ENCODE measurements around the gene PSMG4. TPM values are rescaled to one million over a fixed set of nuclear protein-coding genes. Genes with fewer than 3 reads are reported as not detected.

The PSMG4 gene
- total and polyA plus RNA-seq, 2 of the 8 experiments (the other 6 are each of a cell fraction or from before 2014, with no cell fraction given) = 40.6 to 113 TPM

- TF ChIP-seq, protein P1, sequence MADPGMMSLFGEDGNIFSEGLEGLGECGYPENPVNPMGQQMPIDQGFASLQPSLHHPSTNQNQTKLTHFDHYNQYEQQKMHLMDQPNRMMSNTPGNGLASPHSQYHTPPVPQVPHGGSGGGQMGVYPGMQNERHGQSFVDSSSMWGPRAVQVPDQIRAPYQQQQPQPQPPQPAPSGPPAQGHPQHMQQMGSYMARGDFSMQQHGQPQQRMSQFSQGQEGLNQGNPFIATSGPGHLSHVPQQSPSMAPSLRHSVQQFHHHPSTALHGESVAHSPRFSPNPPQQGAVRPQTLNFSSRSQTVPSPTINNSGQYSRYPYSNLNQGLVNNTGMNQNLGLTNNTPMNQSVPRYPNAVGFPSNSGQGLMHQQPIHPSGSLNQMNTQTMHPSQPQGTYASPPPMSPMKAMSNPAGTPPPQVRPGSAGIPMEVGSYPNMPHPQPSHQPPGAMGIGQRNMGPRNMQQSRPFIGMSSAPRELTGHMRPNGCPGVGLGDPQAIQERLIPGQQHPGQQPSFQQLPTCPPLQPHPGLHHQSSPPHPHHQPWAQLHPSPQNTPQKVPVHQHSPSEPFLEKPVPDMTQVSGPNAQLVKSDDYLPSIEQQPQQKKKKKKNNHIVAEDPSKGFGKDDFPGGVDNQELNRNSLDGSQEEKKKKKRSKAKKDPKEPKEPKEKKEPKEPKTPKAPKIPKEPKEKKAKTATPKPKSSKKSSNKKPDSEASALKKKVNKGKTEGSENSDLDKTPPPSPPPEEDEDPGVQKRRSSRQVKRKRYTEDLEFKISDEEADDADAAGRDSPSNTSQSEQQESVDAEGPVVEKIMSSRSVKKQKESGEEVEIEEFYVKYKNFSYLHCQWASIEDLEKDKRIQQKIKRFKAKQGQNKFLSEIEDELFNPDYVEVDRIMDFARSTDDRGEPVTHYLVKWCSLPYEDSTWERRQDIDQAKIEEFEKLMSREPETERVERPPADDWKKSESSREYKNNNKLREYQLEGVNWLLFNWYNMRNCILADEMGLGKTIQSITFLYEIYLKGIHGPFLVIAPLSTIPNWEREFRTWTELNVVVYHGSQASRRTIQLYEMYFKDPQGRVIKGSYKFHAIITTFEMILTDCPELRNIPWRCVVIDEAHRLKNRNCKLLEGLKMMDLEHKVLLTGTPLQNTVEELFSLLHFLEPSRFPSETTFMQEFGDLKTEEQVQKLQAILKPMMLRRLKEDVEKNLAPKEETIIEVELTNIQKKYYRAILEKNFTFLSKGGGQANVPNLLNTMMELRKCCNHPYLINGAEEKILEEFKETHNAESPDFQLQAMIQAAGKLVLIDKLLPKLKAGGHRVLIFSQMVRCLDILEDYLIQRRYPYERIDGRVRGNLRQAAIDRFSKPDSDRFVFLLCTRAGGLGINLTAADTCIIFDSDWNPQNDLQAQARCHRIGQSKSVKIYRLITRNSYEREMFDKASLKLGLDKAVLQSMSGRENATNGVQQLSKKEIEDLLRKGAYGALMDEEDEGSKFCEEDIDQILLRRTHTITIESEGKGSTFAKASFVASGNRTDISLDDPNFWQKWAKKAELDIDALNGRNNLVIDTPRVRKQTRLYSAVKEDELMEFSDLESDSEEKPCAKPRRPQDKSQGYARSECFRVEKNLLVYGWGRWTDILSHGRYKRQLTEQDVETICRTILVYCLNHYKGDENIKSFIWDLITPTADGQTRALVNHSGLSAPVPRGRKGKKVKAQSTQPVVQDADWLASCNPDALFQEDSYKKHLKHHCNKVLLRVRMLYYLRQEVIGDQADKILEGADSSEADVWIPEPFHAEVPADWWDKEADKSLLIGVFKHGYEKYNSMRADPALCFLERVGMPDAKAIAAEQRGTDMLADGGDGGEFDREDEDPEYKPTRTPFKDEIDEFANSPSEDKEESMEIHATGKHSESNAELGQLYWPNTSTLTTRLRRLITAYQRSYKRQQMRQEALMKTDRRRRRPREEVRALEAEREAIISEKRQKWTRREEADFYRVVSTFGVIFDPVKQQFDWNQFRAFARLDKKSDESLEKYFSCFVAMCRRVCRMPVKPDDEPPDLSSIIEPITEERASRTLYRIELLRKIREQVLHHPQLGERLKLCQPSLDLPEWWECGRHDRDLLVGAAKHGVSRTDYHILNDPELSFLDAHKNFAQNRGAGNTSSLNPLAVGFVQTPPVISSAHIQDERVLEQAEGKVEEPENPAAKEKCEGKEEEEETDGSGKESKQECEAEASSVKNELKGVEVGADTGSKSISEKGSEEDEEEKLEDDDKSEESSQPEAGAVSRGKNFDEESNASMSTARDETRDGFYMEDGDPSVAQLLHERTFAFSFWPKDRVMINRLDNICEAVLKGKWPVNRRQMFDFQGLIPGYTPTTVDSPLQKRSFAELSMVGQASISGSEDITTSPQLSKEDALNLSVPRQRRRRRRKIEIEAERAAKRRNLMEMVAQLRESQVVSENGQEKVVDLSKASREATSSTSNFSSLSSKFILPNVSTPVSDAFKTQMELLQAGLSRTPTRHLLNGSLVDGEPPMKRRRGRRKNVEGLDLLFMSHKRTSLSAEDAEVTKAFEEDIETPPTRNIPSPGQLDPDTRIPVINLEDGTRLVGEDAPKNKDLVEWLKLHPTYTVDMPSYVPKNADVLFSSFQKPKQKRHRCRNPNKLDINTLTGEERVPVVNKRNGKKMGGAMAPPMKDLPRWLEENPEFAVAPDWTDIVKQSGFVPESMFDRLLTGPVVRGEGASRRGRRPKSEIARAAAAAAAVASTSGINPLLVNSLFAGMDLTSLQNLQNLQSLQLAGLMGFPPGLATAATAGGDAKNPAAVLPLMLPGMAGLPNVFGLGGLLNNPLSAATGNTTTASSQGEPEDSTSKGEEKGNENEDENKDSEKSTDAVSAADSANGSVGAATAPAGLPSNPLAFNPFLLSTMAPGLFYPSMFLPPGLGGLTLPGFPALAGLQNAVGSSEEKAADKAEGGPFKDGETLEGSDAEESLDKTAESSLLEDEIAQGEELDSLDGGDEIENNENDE (IDR thresholded peaks at IDR 0.05; ENCODE audit: insufficient replicate concordance, low read length) = no peak
- TF ChIP-seq CHD2 (IDR thresholded peaks at IDR 0.05; ENCODE audit: low read length) (no peak), CHD1 (IDR thresholded peaks at IDR 0.05; ENCODE audit: low read depth, low read length) (no peak), TCF12 (IDR thresholded peaks at IDR 0.05; ENCODE audit: low read depth, low read length) (no peak), CTBP2 (IDR thresholded peaks at IDR 0.05; ENCODE audit: borderline replicate concordance, insufficient read depth, insufficient read length, low read length) (no peak), CEBPB (IDR thresholded peaks at IDR 0.05; ENCODE audit: low read depth, low read length) (no peak), POLR2A (IDR thresholded peaks at IDR 0.05; ENCODE audit: control extremely low read depth in 1 of 2, low read depth in 2 of 2, low read length in 2 of 2) (no peak), NRF1 (IDR thresholded peaks at IDR 0.05; ENCODE audit: low read depth, low read length) (no peak), BCL11A (IDR thresholded peaks at IDR 0.05; ENCODE audit: low read depth in 2 of 2, low read length in 2 of 2) (no peak), RXRA (IDR thresholded peaks at IDR 0.05; ENCODE audit: insufficient read depth, low read depth, low read length) (no peak), TAF7 (optimal IDR thresholded peaks at IDR 0.05; ENCODE audit: borderline replicate concordance, low read depth, low read length) (no peak)
Measured at GRCh38 chr6:3230256-3230882, 28.4 kb upstream of the PSMG4 start (continued).

Data from H1 (cell line).